GM19328 (cell line): Measurements from ENCODE around the gene DNMBP.
"Not testable (repeated sequence)": the region's sequence is repeated elsewhere in the genome, so short reads cannot be mapped to it uniquely, and the experiment has no call there.

Experiments used
- ATAC-seq: cut with Tn5 transposase; IDR thresholded peaks from one replicate; pipeline ENCODE4 v1.9.1; 2021; ENCODE audit warnings: mild to moderate bottlenecking, moderate library complexity; ENCODE audit not compliant: unreplicated experiment

Gene DNMBP

GRCh38 chr10:99917963-99918825, 91.6 kb downstream of the DNMBP start:
- ATAC-seq = no peak

GRCh38 chr10:99916776-99917175, 93.0 kb downstream of the DNMBP start:
- ATAC-seq = no peak

- no peak for ATAC-seq
These were observed 94.3 kb downstream of the DNMBP start for GRCh38 chr10:99915414-99915813.

- ATAC-seq = no peak
These were observed 95.5 kb downstream of the DNMBP start for GRCh38 chr10:99914236-99914635.

- ATAC-seq = no peak
These were observed 95.9 kb downstream of the DNMBP start for GRCh38 chr10:99913831-99914235.

GRCh38 chr10:99912041-99912440, 97.7 kb downstream of the DNMBP start:
- no peak for ATAC-seq

- ATAC-seq = no peak
These were observed 101.2 kb downstream of the DNMBP start for GRCh38 chr10:99908512-99908911.

GRCh38 chr10:99906470-99906869, 103.3 kb downstream of the DNMBP start:
- ATAC-seq = no peak

GRCh38 chr10:99905971-99906370, 103.8 kb downstream of the DNMBP start:
- no peak for ATAC-seq

- ATAC-seq = no peak
These were observed 113.9 kb downstream of the DNMBP start for GRCh38 chr10:99895867-99896266.

GRCh38 chr10:99895066-99895465, 114.7 kb downstream of the DNMBP start:
- ATAC-seq = not testable (repeated sequence)

- ATAC-seq = no peak
These were observed 115.1 kb downstream of the DNMBP start for GRCh38 chr10:99894613-99895012.

- ATAC-seq = no peak
These were observed 121.1 kb downstream of the DNMBP start for GRCh38 chr10:99888622-99889021.

GRCh38 chr10:99883523-99883922, 126.2 kb downstream of the DNMBP start:
- ATAC-seq = no peak

GRCh38 chr10:99881371-99881770, 128.4 kb downstream of the DNMBP start:
- no peak for ATAC-seq

GRCh38 chr10:99880080-99880835, 129.5 kb downstream of the DNMBP start:
- no peak for ATAC-seq

GRCh38 chr10:99875473-99875872, 134.3 kb downstream of the DNMBP start:
- ATAC-seq = no peak

- no peak for ATAC-seq
These were observed 135.2 kb downstream of the DNMBP start for GRCh38 chr10:99874341-99875085.

GRCh38 chr10:99873846-99874245, 135.9 kb downstream of the DNMBP start:
- ATAC-seq = no peak

GRCh38 chr10:99872367-99873162, 137.2 kb downstream of the DNMBP start:
- no peak for ATAC-seq
